ENCODE data around the gene GMDS.

GRCh38 chr6:1923449-1923848 is 322.0 kb downstream of the GMDS start:
- TF ChIP-seq, protein P1, sequence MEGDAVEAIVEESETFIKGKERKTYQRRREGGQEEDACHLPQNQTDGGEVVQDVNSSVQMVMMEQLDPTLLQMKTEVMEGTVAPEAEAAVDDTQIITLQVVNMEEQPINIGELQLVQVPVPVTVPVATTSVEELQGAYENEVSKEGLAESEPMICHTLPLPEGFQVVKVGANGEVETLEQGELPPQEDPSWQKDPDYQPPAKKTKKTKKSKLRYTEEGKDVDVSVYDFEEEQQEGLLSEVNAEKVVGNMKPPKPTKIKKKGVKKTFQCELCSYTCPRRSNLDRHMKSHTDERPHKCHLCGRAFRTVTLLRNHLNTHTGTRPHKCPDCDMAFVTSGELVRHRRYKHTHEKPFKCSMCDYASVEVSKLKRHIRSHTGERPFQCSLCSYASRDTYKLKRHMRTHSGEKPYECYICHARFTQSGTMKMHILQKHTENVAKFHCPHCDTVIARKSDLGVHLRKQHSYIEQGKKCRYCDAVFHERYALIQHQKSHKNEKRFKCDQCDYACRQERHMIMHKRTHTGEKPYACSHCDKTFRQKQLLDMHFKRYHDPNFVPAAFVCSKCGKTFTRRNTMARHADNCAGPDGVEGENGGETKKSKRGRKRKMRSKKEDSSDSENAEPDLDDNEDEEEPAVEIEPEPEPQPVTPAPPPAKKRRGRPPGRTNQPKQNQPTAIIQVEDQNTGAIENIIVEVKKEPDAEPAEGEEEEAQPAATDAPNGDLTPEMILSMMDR (optimal IDR thresholded peaks at IDR 0.05 in 1 of 3, IDR thresholded peaks at IDR 0.05 in 1 of 3, conservative IDR thresholded peaks at IDR 0.05 in 1 of 3; ENCODE audit: extremely low read depth in 1 of 3, insufficient read depth in 2 of 3, low read length in 3 of 3), result no peak
- TF ChIP-seq EZH2 (IDR thresholded peaks at IDR 0.05; ENCODE audit: low read length), result no peak

Measured in keratinocyte (primary cell).